Inferior parietal cortex (tissue), 1 donor: ENCODE measurements around the gene ACSBG1.

Experiments used
- DNase-seq: peaks from one replicate; pipeline ENCODE4 v3.0.0-alpha.2; 2016; ENCODE audit errors: extremely low spot score

The ACSBG1 gene

DNA sequence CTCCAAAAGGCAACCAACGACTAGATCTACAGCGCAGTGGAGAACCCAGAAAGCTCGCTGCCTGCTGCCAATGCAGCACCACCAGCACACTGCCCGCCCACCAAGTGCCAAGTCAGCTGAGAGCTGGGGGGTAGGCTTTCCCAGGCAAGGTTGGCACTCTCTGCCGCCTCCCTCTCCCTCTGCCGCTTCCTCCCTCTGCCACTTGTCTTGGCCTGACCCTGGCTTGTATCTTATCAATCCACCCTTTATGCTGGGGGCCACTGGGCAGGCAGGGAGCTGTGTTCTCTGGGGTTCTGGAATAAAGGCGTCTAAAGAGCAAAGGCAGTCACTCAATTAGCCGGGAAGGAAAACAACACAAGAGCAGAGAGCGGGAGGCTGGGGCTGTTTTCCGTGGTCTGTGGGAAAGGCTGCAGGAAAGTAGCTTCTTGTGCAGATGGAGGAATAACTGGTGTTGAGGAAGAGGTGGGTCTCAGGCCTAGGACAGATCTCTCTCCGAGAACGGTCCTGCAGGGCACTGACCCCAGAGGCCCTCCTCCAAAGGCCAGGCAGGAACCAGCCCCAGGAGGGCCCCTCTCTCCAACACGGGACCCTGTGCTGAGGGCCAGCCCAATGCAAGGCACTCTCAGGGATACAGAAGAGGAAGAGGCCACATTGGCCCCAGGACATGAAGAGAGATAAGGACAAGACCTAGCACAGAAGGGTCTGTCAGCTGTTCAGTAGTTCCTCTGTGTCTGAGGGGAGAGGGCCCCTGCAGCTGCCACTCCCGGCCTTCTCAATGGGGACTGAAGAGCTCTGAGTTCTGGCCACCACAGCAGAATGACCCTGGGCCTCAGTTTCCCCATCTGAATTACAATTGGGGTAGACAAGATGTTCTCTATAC, 30.8 kb downstream of the ACSBG1 start:
- DNase-seq: peak; percentile 39

DNA sequence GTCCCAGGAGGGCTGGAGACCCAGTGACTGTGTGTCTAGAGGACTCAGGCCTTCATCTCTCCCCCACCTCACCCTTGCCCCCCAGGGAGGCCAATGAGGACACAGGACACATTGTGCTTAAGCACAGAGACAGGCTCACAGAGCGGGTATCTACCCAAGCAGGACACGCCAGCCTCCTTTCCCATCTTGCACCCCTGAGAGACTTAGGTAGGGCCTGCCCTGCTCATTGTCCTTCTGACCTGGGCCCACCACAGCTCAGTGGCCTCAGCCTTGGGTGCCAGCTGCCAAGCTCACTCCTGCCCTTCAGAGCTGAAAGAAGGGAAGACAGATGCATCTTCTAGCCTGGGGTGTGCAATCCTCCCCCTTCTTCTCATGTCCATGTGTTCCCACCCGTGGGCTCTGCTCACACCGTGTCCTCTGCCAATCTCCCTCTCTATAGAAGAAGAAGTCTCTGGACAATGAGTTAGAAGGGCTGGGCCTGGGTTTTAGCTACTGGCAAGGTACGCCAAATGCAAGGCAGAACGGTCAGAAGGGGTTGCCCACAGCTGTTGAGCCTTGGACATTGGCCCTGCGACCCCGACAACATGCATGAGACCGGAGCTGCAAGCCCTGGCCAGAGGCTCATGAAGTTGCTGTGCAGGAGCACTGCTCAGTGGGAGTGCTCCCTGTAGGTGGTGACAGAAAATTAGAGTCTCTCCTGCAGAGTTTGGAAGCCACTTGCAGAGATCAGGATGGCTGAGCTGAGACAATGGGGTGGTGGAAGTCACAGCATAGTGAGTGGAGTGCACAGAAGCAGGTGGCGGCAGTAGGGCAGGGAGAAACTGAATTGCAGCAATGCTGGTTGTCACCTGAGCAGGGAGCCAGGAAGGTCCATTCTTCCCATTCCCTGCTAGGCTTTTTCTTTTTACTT, 32.8 kb downstream of the ACSBG1 start:
- DNase-seq: no peak

DNA sequence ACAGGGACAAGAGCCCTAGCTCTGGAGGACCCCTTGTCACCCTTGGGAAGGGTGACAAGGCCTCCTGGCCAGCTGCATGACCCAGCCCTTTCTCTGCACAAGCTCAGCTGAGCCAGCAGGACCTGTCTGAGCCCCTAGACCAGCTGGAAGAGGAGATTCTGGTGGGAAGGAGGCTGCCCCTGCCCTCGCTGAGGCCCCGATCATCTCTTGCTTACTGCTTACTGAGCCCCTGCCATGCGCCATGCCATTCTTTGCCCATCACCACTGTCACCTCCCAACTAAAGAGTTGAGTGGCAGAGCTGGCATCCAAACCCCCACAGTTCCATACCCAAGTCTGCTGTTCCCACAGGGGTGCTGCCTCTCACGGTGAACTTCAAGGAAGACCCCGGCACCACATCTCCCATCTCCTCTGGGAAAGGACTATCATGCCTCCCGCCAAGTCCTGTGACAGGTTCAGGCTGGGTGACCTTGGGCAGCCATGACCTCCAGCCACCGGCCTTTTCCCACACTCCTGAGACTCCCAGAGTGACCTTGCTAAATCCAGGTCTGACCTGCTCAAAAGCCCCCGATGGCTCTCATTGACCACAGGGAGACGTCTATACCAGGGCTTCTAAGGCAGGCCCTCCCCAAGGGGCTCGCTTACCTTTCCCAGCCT, 34.0 kb downstream of the ACSBG1 start:
- no peak for DNase-seq

DNA sequence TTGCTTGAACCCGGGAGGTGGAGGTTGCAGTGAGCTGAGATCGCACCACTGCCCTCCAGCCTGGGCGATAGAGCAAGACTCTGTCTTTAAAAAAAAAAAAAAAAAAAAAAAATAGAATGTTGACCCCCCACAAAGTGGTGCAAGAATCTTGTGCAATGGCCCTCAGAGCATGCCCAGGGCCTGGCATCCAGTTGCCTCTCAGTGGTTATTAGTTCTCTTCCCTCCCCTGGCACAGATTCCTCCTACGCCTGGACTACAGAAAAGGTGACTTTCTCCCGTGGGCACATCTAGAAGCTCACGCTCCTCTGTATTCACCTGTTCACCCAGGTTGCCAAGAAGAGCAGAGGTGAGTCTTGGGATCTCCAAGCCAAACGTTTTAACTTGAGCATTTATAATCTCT, 36.7 kb downstream of the ACSBG1 start:
- DNase-seq: no peak

DNA sequence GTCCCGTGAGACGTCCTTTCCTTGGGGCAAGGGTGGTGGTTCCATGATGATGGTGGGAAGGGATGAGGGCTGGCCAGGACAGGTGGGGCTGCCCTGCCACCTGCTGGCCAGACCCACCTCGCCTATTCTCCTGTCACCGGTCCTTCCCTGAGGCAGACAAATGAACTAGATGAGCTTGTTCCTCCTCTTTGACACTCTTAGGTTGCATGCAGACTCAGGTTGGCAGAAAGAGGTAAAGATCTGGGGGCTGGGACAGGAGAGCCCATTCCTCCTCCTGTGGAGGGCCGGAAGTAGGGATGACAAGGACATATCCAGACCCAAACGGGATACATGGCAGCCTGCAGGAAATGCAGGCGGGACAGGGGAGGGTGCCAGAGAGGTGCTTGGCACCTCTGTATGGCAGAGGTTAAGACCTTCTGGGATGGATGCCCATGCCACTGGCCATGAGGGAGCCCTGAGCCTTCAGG, 38.6 kb downstream of the ACSBG1 start:
- no peak for DNase-seq

DNA sequence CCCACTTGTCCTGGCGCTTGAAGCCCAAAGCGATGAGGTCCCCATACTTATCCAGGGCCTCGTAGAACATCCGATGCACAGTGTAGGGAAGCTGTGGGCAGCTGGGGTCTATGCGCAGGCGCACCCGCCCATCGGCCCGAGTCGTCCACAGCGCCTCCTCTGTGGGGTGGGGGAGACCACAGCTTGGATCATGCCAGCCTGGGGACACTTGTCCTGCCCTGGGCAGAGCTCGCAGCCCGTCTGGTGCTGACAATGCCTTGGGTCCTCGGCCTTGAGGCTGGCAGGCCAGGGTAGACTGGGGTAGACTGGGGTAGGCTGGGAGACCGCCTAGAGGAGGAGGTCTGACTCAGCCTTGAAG, 39.8 kb downstream of the ACSBG1 start:
- DNase-seq: no peak

DNA sequence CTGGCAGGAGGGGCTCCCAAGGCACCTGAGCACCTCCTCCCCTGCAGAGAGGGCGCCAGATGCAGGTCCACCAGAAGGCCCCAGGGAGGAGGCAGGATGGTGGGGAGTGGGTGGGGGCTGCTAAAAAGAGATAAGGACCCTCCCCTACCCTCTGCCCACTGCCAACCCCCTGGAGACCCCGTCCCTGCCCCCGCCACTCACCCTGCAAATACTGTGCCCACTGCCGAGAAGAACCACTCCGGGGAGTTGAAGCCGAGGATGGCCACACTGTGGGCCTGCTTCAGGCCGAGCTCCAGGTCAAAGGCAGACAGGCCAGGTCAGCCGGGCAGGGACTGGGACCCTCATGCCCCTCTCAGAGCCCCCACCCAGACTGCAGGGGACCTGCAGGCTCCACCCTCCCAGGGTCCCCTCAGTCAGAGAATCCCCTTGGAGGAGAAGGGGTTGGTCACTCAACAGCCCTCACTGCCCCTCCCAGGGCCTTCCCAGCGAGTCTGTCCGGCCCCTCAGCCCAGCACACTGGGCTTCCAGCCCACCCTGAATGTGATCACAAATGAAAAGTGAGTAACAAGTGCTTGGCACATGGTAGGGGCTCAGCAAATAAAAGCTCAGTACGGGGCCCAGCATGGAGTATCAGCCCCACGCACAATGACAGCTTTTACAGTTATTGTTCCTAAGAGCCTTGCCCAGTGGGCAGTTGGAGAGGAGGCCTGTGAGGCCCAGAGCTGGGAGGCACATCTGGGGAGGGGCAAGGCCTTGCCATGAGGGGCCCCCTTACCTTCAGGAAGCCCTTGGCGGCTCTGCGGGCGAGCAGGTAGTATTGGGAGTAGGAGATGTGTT, 40.4 kb downstream of the ACSBG1 start:
- no peak for DNase-seq

DNA sequence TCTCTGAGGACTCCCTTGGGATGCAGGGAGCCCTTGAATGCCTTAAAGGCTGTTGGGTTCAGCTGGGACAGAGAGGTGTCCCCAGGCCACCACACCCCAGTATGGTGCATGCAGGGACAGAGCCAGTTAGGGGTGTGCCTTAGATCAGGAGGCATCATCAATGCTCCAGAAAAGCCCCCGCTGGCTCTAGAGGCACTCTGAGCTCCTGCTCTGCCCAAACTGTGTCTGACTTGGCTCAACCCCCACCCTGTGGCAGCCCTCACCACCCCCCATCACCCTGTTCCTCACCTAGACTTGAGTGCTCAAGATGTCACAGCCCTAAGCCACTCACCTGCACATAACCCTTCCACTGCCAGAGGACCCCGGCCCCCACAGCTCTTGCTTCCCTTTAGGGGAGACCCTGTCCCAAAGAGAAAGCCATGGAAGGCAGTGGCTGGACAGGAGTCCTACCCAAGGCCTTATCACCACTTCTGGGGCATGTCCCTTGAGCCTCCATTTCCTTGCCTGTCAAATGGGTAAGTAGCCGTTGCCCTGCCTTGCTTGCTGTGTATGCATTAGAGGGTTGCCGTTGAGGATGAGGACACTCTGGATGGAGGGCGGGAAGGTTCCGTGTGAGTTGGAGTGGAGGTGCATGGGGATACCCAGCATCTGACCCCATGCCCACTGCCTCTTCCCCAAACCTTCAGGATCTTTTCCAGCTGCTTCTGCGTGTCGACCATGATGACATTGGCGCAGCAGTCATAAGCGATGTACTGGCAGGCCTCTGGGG, 41.4 kb downstream of the ACSBG1 start:
- DNase-seq: no peak

DNA sequence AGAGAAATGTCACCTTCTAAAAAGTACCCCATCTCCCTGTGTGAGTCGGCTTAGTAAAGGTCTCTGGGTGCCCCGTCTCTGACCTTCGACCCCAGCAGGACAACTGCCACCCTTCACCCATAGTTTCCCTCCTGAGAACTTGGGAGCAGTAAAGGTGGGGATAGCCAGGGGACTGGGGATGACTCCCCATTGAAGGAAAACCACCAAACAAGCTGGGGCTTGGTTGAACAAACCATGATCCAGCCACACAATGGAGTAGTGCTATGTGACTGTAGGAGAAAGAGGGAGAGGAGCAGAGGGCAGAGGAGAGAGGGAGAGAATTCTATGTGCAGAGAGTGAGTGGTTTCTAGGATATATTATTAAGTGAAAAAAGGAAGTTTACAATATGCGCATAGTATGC, 51.5 kb downstream of the ACSBG1 start:
- DNase-seq: no peak

DNA sequence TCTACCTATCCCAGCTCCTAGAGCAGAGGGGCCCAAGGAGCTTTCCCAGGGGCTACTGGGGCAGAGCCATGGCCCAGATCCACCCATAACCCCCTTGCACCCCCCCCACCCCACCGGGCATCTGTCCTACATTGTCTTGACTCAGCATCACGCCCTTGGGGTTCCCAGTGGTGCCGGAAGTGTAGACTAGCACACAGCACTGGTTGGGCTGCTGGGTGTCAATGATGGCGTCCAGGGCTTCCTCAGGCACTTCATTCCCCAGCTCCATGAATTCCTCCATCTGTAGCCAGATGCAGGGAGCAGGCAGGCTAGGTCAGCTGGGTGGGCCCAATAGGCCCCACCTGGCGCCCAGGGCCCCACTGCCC, 52.0 kb downstream of the ACSBG1 start:
- no peak for DNase-seq

DNA sequence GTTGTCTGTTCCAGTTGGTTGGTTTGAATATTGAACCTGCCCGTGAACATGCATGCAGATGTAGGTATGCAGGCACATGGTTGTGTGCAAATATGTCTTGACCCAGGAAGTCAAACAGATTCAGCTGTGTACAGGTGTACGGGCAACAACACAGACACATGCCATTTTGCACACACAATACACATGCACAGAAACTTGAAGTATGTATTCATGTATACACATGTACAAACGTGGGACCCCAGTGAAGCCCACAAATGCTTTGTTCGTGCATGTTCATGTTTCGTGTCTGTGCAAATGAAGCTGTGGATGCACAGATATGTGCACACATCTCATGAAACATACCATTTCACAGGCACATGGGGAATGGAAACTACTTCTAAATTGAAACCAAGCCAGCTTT, 54.5 kb downstream of the ACSBG1 start:
- DNase-seq: no peak

DNA sequence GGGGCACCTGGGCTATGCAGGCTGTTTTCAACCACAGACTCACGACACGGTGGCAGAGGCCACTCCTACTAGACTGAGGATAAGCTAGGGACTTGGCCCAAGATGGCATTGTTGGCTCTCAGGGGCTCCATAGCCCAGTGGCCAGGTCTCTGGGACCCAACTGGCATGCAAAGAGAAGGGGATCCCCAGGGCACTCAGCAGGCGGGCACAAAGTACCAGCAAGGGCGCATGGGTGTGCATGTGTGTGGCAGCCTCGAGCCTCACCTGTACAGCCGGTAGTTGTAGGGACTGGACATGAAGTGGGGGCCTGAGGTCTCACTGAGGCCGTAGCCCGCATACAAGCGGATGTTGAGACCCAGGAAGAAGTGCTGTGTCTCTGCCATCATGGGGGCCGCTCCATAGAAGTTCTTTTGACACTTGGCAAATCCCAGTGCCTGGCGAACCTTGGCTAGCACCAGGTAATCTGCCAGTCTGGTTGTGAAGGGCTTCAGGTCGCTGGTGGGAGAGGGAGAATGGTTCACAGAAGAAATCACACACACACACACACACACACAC, 55.0 kb downstream of the ACSBG1 start:
- DNase-seq: no peak

DNA sequence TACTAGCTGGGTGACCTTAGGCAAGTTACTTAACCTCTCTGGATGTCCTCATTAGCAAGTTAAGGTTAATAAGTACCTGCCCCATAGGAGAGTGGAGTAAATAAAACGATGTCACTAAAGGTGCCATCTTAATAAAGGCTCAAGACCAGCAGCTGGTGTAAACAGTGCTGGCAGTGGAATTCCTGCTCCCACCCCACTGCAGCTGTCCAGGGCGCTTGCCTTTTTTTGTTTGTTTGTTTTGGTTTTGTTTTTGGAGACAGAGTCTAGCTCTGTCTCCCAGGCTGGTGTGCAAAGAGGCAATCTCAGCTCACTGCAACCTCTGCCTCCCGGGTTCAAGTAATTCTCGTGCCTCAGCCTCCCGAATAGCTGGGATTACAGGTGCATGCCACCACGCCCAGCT, 56.3 kb downstream of the ACSBG1 start:
- no peak for DNase-seq

DNA sequence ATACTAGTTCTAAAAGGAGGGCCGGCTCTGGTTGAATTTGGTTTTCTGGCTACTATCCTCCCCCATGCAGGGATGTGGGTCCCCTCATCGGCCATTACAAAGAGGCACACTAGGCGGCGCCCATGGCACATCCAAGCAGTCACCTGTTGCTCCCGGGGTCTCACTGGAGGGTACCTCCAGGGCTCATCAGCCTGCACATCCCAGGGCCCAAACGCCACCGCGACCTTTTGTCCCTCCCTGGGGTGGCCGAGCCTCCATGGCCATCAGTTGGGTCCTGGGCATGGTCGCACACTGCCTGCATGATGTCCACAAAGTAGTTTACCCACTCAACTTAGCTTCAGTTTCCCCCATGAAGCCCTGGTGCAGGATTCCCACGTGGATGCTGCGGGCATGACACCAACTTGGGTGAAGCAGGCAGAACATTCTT, 56.9 kb downstream of the ACSBG1 start:
- DNase-seq: peak; percentile 49

DNA sequence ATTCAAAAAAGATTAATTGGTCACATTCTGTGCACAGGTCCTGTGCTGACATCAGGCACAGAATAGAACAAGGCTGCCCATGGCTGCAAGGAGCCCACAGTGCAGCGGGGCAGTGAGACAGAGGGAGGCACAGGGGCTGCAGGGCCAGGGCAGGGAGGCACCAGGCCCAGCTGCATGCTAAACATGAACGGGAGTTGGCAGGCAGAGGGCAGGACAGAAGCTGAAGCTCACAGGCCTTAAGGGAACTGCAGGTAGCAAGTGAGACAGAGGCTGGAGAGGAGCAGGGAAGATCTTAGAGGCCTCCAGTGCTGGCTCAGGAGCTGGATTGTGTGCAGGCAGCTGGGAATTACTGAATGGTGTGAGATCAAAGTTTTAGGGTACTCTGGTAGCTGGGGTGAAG, 59.0 kb downstream of the ACSBG1 start:
- DNase-seq: no peak

DNA sequence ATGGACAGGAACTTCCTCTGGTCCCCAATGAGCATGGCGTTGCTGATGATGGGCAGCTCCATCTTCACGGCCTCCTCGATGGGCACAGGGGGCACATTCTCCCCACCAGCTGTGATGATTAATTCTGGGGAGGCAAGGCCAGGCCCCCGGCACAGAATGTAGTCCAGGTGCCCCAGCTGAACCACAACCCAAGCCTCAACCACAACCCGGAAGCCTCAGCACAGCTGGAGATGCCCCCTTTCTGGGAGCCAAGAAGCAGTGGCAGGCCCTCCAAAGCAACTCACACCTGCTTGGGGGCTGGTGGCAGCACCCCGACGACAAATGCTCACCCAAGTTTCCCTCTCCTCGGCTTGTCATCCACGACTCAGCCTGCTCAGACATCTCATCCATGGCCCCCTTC, 60.0 kb downstream of the ACSBG1 start:
- no peak for DNase-seq

DNA sequence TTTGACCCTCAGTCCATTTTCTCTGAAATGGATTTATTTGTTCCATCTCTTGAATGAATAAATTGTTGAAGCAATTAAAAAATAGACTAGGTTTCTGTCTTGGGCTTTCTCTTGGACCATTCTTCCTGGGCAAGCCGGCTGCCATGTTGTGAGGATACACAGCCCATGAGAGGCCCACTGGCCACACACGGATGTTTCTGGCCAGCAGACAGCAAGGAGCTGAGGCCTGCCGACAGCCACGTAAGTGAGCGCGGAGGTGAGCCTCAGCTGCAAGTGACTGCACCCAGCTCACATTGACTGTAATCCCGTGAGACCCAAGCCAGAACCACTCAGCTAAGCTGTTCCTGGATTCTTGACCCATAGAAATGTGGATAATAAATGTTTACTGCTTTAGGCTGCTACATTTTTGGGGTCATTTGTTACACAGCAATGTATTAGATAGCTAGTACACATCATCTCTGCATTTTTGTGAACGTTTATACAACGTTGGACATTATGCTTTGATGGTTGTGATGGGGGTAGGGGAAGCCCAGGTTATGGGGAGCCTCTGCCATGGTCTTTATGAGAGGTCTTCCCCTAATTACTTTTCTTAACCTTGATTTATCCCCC, 62.4 kb downstream of the ACSBG1 start:
- no peak for DNase-seq

DNA sequence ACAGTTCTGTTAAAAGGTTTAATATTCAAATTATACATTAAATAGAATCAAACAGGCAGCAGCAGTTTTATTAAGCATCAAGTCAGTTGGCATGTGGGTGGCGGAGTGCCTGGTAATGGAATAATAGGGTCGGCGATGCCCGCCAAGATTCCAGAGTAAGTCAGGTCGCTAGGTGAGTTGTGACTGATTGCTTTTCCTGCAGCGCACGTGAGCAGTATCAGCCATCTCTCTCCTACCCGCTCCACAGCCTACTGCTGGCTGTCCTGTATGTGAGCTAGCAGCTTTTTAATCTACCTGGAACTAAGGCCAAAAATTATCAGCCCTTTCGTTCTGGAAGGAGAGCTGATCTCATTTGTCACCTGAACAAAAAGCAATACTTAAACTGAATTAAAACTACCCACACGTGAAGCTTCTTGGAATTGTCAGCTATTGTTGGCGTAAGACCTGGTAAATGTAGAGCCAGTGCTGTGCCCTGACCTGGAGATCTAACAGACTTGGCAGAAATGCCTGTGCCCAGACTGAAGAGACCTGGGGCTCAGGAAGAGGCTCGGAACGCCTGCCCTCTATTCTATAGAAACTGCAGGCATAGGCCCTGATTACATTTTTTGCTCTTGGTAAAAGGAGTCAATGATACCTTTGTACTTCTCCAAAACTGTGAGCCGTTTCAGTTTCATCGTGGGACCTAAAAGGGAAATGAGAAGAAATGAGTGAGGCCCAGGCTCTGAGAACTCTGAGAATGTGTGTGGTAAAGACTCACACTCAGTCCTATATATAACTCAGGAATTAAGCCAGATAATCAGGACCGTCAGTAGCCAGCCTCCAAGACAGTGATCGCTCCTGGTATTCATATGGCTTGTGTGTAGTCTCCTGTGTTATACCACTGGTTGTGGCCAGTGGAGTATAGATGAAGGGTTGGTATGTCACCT, 63.3 kb downstream of the ACSBG1 start:
- no peak for DNase-seq

DNA sequence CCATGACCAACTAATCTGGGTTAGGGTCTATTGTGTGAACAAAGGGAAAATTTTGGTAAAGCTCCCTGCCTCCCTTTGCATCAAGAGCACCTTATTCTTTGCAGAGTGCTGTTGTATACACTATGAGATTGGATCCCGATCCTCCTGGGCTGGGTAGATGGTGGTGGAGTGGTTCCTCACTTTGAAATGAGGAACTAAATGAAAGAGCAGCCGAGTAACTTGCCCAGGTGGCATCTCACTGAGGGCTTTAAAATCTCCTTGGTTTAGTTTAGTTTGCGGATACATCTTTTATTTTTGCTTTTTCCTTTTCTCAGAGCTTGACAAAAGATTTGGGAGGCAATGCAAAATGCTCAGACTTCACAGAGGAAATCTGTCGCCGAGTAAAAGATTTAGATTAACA, 65.8 kb downstream of the ACSBG1 start:
- no peak for DNase-seq
